Muscle layer of colon (tissue), 2 donors: ENCODE measurements around the gene PSMA8.
"Not testable (repeated sequence)": the region's sequence is repeated elsewhere in the genome, so short reads cannot be mapped to it uniquely, and the experiment has no call there.

Source experiments
- H3K27ac ChIP-seq: one replicate; pipeline ENCODE4 v1.7.0; 2013; ENCODE audit warnings: low read depth, mild to moderate bottlenecking, low read length, moderate library complexity
- H3K27me3 ChIP-seq, 2 donors: one replicate each; pipeline ENCODE4 v1.7.0; 2013; ENCODE audit warnings: low read length in 2 of 2, mild to moderate bottlenecking in 2 of 2; ENCODE audit not compliant: insufficient read depth in 2 of 2, control insufficient read depth in 1 of 2
- H3K36me3 ChIP-seq: one replicate; pipeline ENCODE4 v1.7.0; 2013; ENCODE audit warnings: mild to moderate bottlenecking, low read length; ENCODE audit not compliant: insufficient read depth
- H3K4me1 ChIP-seq: one replicate; pipeline ENCODE4 v1.7.0; 2013; ENCODE audit warnings: mild to moderate bottlenecking, low read length; ENCODE audit not compliant: insufficient read depth
- H3K4me3 ChIP-seq, 2 donors: one replicate each; pipeline ENCODE4 v1.7.0; 2013; ENCODE audit warnings: low read length in 2 of 2, low read depth in 1 of 2, mild to moderate bottlenecking in 1 of 2, moderate library complexity in 1 of 2
- H3K9ac ChIP-seq: one replicate; pipeline ENCODE4 v1.7.0; 2013; ENCODE audit warnings: low read length
- H3K9me3 ChIP-seq: one replicate; pipeline ENCODE4 v1.7.0; 2013; ENCODE audit warnings: mild to moderate bottlenecking, low read length
- donor health status: abdominal sarcoma.
- donor health status: Adenocarcinoma of cecum.

The PSMA8 gene

DNA sequence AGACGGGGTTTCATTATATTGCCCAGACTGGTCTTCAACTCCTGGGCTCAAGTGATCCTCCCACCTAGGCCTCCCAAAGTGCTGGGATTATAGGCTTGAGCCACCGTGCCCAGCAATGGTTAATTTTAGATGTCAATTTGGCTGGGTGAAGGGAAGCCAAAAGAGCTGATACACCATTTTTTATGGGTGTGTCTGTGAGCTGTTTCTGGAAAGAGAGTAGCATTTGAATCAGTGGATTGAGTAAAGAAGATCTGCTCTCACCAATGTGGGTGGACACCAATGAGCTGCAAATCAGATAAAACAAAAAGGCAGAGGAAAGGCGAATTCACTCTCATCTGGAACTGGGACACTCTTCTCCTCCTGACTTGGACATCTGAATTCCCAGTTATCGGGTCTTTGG is 76.5 kb downstream of the PSMA8 start:
- Histone ChIP-seq H3K27ac (no peak overlapping the region), H3K27me3 (no peaks in the 10 kb centered on the region), H3K4me1 (no peaks in the 10 kb centered on the region), H3K36me3 (no peaks in the 10 kb centered on the region), H3K4me3 (no peak overlapping the region), H3K9ac (no peak overlapping the region), H3K9me3 (no peaks in the 10 kb centered on the region)

DNA sequence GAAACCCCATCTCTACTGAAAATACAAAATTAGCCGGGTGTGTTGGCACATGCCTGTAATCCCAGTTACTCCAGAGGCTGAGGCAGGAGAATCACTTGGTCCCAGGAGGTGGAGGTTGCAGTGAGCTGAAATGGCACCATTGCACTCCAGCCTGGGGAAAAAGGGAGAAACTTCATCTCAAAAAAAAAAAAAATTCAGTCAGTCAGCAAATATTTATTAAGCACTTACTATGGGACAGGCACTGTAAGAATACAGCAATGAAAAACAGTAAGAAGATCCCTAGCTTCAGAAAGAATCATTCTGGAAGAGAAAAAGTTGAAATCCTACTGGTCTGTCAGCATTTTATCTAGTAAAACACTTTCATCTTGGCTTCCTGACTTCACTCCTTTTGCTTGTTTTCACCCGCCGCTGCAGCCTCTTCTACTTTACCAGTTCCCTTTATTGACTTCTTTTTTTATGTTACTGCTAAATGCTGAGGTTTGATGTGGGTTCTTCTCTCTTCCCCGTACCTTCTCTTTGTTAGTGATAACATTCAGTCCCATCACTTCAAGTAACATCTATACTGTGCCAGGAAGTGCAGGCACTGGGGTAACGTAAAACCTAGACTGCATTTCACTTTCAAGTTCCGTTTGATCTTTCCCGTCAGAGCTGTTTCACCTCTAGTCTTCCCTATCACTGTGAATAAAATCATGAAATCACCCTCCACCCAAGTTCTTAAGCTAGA is 81.7 kb downstream of the PSMA8 start:
- no peaks in the 10 kb centered on the region for H3K27me3 ChIP-seq
- no peak overlapping the region for H3K9ac ChIP-seq
- H3K9me3 ChIP-seq, result no peaks in the 10 kb centered on the region
- H3K36me3 ChIP-seq, result no peaks in the 10 kb centered on the region
- H3K4me3 ChIP-seq, result no peak overlapping the region
- no peak overlapping the region for H3K27ac ChIP-seq
- H3K4me1 ChIP-seq, result no peaks in the 10 kb centered on the region

DNA sequence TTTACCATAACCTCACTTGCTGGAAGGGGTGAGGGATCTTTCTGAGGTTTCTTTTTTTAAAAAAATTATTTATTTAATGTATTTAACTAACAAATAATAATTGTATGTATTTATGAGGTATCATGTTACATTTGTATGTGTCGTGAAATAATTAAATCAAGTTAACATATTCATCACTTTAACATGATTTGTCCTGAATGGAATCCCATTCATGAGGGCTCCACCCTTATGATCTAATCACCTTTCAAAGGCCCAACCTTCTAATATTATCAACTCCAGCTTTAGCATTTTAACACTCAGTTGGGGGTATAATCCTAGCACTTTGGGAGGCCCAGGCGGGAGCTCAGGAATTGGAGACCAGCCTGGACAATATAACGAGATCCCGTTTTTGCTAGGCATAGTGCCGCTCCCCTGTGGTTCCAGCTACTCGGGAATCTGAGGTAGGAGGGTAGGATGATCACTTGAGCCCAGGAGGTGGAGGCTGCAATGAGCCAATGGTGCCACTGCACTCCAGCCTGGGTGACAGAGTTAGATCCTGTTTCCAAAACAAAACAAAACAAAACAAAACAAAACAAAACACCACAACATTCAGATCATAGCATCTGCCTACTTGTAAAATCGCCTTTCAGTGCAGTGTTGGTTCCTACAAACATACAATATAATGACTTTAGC is 91.5 kb downstream of the PSMA8 start:
- Histone ChIP-seq H3K9me3 (no peaks in the 10 kb centered on the region), H3K36me3 (no peaks in the 10 kb centered on the region), H3K27me3 (no peaks in the 10 kb centered on the region), H3K27ac (no peak overlapping the region), H3K4me1 (peaks cover 8% of the 10 kb centered on the region), H3K9ac (peak overlapping the region; percentile 63), H3K4me3 (peak overlapping the region in 1 of 2 donors; percentile 84)

DNA sequence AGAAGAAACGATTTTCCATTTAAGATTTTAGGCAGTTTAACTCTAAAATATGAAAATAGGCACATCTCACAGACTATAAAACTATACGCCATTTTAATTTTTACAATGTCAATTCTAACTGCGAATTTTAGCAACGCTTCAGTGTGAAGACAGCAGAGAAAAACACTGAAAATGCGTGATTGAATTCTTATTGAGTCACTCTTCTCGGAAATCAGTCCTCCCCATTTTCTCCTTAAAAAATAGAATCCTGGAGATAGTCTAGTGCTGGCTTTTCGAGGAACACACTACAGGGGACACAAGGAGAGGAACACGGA is 92.2 kb downstream of the PSMA8 start:
- Histone ChIP-seq H3K27me3 (no peaks in the 10 kb centered on the region), H3K27ac (no peak overlapping the region), H3K4me3 (peak overlapping the region; percentile 82 to 84), H3K4me1 (peaks cover 8% of the 10 kb centered on the region), H3K36me3 (no peaks in the 10 kb centered on the region), H3K9ac (peak overlapping the region; percentile 63), H3K9me3 (no peaks in the 10 kb centered on the region)

DNA sequence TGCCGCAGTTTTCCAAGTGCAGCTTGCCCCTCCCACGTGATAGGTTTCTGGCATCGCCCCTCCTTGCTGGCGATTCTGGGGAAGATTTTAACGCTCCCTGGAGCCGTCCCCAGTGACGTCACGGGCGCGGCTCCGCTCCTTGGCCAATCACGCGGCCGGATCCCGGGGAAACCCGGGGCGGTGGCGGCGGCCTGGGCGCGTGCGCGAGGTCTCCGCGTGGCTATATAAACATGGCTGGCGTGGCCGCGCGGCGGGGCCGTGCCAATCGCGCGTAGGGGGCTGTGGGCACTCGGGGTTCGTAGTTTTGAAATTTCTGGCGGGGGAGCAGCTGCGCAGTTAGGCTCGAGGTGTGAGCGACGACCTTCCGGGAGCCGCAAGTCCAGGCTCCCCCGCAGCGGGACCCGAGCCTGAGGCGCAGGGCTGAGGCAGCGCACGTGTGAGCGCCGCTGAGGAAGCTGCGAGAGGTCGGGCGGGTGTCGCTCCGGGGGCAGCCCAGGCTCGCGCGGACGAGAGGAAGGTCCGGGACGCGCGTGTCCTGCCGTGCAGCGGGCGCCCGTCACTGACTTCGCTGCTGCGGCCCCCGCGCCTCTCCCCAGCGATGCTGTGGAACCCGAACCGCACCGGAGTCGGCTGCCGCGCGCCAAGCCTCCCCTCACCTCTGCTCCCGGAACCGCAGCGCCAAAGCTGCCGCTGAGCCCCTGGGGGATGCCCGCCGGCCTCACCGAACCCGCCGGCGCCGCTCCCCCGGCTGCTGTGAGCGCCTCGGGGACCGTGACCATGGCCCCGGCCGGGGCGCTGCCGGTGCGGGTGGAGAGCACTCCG is 92.8 kb downstream of the PSMA8 start, which contains the start of gene TAF4B:
TSS of gene TAF4B (plus strand) at position 217 of the 822 bp plus-strand sequence. CDS start at position 706, 489 bp downstream.
- no peaks in the 10 kb centered on the region for H3K27me3 ChIP-seq
- H3K4me3 ChIP-seq, result peak within 1 kb of the TSS; percentile 82 to 84
- H3K27ac ChIP-seq, result peak within 1 kb of the TSS; percentile 19
- H3K4me1 ChIP-seq, result peaks cover 8% of the 10 kb centered on the region
- no peaks in the 10 kb centered on the region for H3K36me3 ChIP-seq
- peak within 1 kb of the TSS; percentile 63 for H3K9ac ChIP-seq
- no peaks in the 10 kb centered on the region for H3K9me3 ChIP-seq

DNA sequence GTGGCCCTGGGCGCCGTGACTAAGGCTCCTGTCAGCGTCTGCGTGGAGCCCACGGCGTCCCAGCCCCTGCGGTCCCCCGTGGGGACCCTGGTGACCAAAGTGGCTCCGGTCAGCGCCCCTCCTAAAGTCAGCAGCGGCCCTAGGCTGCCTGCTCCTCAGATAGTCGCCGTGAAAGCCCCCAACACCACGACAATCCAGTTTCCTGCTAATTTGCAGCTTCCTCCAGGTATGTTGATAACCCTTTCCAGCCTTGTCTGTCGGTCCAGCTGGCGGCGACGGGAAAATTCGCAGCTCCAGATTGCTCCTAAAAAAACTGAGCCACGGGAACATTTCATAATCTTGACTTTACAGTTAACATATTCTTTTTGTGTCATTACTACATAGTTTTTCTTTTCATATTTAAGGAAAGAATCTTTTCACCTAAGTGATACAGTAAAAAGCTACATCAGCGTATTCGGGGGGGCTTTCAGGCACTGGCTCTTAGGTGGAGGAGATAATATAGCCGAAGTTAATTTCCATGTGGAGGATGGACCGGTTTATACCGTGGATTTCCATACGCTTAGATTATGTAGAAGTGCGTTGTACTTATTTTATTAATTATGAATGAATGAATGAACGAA is 93.5 kb downstream of the PSMA8 start:
- Histone ChIP-seq H3K4me1 (peaks cover 8% of the 10 kb centered on the region), H3K27me3 (no peaks in the 10 kb centered on the region), H3K4me3 (peak overlapping the region; percentile 82 to 84), H3K27ac (peak overlapping the region; percentile 19), H3K9ac (peak overlapping the region; percentile 21), H3K36me3 (no peaks in the 10 kb centered on the region), H3K9me3 (no peaks in the 10 kb centered on the region)

DNA sequence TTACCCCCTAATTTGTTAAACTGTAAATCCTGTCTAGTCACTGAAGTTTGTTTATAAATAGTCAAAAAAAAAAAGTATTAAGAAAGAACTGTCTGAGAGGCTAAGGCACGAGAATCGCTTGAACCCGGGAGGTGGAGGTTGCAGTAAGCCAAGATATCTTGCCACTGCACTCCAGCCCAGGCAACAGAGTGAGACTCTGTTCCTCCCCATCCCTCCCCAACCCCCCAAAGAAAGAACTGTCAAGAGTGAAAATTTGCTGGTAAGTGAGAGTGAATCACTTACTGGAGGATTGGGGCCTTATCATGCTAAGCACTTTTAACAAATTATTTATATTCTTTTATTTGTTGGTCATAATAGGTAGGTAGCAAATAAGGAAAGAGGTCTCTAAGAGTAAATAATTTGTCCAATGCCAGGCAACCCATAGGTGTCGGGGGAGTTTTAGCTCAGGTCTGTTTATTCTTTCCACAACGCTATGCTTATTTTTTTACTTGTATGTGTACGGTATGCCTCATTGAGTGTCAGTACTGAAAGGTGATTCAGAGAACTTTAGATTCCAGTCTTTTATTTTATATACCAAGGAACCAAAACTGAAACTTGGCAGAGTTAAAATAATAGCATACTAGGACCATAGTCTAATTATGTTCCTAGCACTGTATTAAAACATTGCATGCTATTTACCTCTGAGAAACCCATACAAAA is 95.0 kb downstream of the PSMA8 start:
- Histone ChIP-seq H3K27ac (no peak overlapping the region), H3K36me3 (no peaks in the 10 kb centered on the region), H3K4me1 (peaks cover 8% of the 10 kb centered on the region), H3K4me3 (no peak overlapping the region), H3K27me3 (no peaks in the 10 kb centered on the region), H3K9me3 (no peaks in the 10 kb centered on the region), H3K9ac (no peak overlapping the region)

DNA sequence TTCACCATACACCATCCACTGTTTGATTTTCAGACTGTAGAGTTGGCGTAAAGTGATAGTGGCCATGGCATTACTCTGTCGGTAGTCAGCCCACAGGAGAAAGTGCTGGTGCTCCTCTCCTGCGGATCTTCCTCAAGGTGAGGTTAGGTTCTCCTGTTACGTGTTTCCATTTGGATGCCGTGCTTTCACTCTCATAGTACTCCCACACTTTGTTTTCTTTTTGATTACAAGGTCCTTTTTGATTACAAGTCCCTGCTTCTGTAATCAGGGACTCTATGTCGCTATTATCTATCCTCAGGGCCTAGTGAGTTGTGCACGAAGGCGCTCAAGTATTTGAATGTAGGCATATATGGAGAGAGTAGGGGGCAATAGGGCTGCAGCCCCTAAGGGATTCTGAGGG is 96.8 kb downstream of the PSMA8 start:
- H3K27ac ChIP-seq, result no peak overlapping the region
- no peak overlapping the region for H3K4me3 ChIP-seq
- H3K27me3 ChIP-seq, result no peaks in the 10 kb centered on the region
- H3K9ac ChIP-seq, result no peak overlapping the region
- H3K4me1 ChIP-seq, result peaks cover 4% of the 10 kb centered on the region
- no peaks in the 10 kb centered on the region for H3K9me3 ChIP-seq
- no peaks in the 10 kb centered on the region for H3K36me3 ChIP-seq

DNA sequence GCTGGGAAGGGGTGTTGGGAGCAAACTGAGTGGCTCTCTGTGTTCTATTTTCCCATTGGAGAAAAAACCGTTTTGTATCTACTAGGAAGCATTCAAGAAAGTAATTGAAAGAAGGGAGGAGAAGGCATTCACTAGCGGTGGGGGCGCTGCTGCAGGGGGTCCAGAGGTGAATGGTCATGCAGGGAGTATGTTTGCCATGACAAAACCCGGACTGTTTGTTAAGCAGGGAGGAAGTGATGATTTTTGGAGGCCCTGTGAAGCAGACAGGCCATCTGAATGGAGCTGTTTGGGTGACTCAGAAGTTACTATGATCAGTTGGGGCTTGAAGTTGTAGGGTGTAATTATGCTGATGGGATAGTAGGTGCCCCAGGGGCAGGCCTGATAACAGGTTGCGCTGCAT is 99.5 kb downstream of the PSMA8 start:
- H3K9me3 ChIP-seq, result no peaks in the 10 kb centered on the region
- H3K27ac ChIP-seq, result no peak overlapping the region
- H3K4me3 ChIP-seq, result no peak overlapping the region
- no peaks in the 10 kb centered on the region for H3K4me1 ChIP-seq
- no peaks in the 10 kb centered on the region for H3K36me3 ChIP-seq
- H3K9ac ChIP-seq, result no peak overlapping the region
- no peaks in the 10 kb centered on the region for H3K27me3 ChIP-seq

DNA sequence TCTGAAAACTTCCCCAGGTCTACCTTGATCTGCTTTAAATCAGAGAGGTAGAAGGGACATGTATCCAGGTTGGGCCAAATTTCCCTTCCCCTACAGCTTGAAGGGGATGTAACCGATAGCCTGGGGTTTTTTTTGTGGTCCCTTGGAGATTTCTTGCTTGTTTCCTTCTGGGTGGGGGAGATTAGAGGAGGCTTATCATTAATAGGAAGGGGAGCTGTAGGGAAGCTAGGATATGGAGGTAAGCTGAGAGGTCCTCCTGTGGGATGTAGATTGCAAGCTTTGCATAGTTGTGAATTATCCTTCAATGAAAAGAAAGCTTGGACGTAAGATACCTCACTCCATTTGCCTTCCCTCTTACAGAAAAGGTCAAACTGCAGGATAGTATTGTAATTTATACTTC is 103.7 kb downstream of the PSMA8 start:
- not testable (repeated sequence) for H3K36me3 ChIP-seq, H3K27me3 ChIP-seq, H3K4me3 ChIP-seq, H3K9me3 ChIP-seq, H3K4me1 ChIP-seq, H3K9ac ChIP-seq, H3K27ac ChIP-seq

DNA sequence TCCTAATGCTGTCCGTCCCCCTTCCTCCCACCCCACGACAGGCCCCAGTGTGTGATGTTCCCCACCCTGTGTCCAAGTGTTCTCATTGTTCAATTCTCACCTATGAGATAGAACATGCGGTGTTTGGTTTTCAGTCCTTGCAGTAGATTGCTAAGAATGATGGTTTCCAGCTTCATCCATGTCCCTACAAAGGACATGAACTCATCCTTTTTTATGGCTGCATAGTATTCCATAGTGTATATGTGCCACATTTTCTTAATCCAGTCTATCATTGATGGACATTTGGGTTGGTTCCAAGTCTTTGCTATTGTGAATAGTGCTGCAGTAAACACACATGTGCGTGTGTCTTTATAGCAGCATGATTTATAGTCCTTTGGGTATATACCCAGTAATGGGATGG is 105.0 kb downstream of the PSMA8 start:
- H3K36me3 ChIP-seq, H3K4me1 ChIP-seq, H3K27ac ChIP-seq, H3K9me3 ChIP-seq, H3K4me3 ChIP-seq, H3K9ac ChIP-seq, H3K27me3 ChIP-seq: not testable (repeated sequence)
